ENCODE results near the gene IPPK.

GRCh38 chr9:92663951-92664350 is 6.0 kb downstream of the IPPK start:
- TF ChIP-seq POLR2A (IDR thresholded peaks at IDR 0.05), result no peak
- TF ChIP-seq, protein P1, sequence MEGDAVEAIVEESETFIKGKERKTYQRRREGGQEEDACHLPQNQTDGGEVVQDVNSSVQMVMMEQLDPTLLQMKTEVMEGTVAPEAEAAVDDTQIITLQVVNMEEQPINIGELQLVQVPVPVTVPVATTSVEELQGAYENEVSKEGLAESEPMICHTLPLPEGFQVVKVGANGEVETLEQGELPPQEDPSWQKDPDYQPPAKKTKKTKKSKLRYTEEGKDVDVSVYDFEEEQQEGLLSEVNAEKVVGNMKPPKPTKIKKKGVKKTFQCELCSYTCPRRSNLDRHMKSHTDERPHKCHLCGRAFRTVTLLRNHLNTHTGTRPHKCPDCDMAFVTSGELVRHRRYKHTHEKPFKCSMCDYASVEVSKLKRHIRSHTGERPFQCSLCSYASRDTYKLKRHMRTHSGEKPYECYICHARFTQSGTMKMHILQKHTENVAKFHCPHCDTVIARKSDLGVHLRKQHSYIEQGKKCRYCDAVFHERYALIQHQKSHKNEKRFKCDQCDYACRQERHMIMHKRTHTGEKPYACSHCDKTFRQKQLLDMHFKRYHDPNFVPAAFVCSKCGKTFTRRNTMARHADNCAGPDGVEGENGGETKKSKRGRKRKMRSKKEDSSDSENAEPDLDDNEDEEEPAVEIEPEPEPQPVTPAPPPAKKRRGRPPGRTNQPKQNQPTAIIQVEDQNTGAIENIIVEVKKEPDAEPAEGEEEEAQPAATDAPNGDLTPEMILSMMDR (IDR thresholded peaks at IDR 0.05), result no peak

Measured in lower leg skin (tissue), 3 donors.